Kidney (tissue), 14 donors: ENCODE measurements around the gene ZNF236. TPM values are rescaled to one million over a fixed set of nuclear protein-coding genes. Genes with fewer than 3 reads are reported as not detected.

Source experiments
- DNase-seq, 5 donors: peaks; one replicate each; pipeline ENCODE4 v3.0.0-alpha.2; 2013 to 2020
- FAIRE-seq: peaks from 2 replicates; lab custom pipeline; 2012; peaks lifted over from hg19 to GRCh38; lab: Jason Lieb, UNC
- H3K27ac ChIP-seq, 2 donors: one replicate each; pipeline ENCODE4 v1.7.0; 2013; ENCODE audit warnings: low read depth in 2 of 2, low read length in 2 of 2, inconsistent platforms in 1 of 2
- H3K27me3 ChIP-seq: one replicate; pipeline ENCODE4 v1.7.1; 2013; ENCODE audit warnings: low read length, inconsistent platforms; ENCODE audit not compliant: control insufficient read depth, insufficient read depth
- H3K36me3 ChIP-seq, 3 donors: one replicate each; pipeline versions ENCODE4 v1.7.0 to v1.7.1; 2013; ENCODE audit warnings: low read length in 3 of 3, control low read depth in 1 of 3, inconsistent platforms in 1 of 3; ENCODE audit not compliant: insufficient read depth in 3 of 3, control insufficient read depth in 2 of 3
- H3K4me1 ChIP-seq, 3 donors: one replicate each; pipeline versions ENCODE4 v1.7.0 to v1.7.1; 2013; ENCODE audit warnings: low read length in 3 of 3, inconsistent platforms in 1 of 3, low read depth in 1 of 3; ENCODE audit not compliant: control insufficient read depth in 2 of 3, insufficient read depth in 2 of 3
- H3K4me3 ChIP-seq, 3 donors: one replicate each; pipeline versions ENCODE4 v1.7.0 to v1.8.1; 2013; ENCODE audit warnings: low read length in 3 of 3, control low read depth in 1 of 3, inconsistent platforms in 1 of 3
- H3K9ac ChIP-seq, 3 donors: one replicate each; pipeline versions ENCODE4 v1.7.0 to v1.7.1; 2013; ENCODE audit warnings: low read length in 3 of 3, control low read depth in 1 of 3, inconsistent platforms in 1 of 3
- H3K9me3 ChIP-seq, 3 donors: one replicate each; pipeline versions ENCODE4 v1.7.0 to v1.7.1; 2013; ENCODE audit warnings: low read length in 3 of 3, control low read depth in 1 of 3, inconsistent platforms in 1 of 3; ENCODE audit not compliant: control insufficient read depth in 2 of 3, insufficient read depth in 1 of 3
- intact Hi-C: fragments of 100-400 bp; cut with DNase I; formaldehyde crosslinking; loops from one replicate; pipeline ENCODE4 v1.11.1; 2022
- polyA plus RNA-seq: library from polyadenylated mRNA; stranded (reverse); fragments of 350-450 nt; fragmentation: Illumina TruSeq; extraction: RNeasy Lipid Tissue Mini Kit (QIAGEN cat#74804); gene quantifications from one replicate; pipeline ENCODE4 v1.2.3, GENCODE V29; 2014; ENCODE audit warnings: low read depth, low replicate concordance; ENCODE audit not compliant: insufficient read depth
- total RNA-seq: library from RNA; stranded (reverse); fragmentation: NEBNext Ultra II Directional; extraction: Animal tissue kit (Norgen Biotek cat#: 25700); gene quantifications from one replicate; pipeline ENCODE4 v1.2.1, GENCODE V29; 2021
- TF ChIP-seq, protein P1 (sequence below): IDR thresholded peaks from 3 replicates; pipeline ENCODE4 v1.5.1; 2012; ENCODE audit warnings: mild to moderate bottlenecking, moderate library complexity, borderline replicate concordance; ENCODE audit not compliant: insufficient read depth; ENCODE audit errors: extremely low read depth
- donor health status: control.
- donor health status: control.
- donor health status: control.
- donor health status: control.
- donor health status: control.
- donor health status: DM: yes; HTN: yes; CAD: no.
- donor health status: Normal renal cell carcinoma (clear cell type).

Gene ZNF236
- total and polyA plus RNA-seq, 2 donors from 2014 or later: 1.1 to 18.6 TPM

- no peaks in the 10 kb centered on the region for H3K36me3 ChIP-seq
- FAIRE-seq (no peak), DNase-seq (no peak)
- H3K4me3 ChIP-seq: no peak overlapping the region
- peaks cover 0 to 4% (median 0%) of the 10 kb centered on the region in 3 donors for H3K4me1 ChIP-seq
- no peaks in the 10 kb centered on the region for H3K27me3 ChIP-seq
- no peaks in the 10 kb centered on the region for H3K9me3 ChIP-seq
- TF ChIP-seq, protein P1, sequence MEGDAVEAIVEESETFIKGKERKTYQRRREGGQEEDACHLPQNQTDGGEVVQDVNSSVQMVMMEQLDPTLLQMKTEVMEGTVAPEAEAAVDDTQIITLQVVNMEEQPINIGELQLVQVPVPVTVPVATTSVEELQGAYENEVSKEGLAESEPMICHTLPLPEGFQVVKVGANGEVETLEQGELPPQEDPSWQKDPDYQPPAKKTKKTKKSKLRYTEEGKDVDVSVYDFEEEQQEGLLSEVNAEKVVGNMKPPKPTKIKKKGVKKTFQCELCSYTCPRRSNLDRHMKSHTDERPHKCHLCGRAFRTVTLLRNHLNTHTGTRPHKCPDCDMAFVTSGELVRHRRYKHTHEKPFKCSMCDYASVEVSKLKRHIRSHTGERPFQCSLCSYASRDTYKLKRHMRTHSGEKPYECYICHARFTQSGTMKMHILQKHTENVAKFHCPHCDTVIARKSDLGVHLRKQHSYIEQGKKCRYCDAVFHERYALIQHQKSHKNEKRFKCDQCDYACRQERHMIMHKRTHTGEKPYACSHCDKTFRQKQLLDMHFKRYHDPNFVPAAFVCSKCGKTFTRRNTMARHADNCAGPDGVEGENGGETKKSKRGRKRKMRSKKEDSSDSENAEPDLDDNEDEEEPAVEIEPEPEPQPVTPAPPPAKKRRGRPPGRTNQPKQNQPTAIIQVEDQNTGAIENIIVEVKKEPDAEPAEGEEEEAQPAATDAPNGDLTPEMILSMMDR: no peak
- H3K9ac ChIP-seq: no peak overlapping the region
- H3K27ac ChIP-seq: no peak overlapping the region
- intact Hi-C loops: no loop called here
These were observed 13.0 kb downstream of the ZNF236 start for GRCh38 chr18:76835380-76835779.

GRCh38 chr18:76837071-76837470 is 14.7 kb downstream of the ZNF236 start:
- TF ChIP-seq, protein P1: no peak
- Histone ChIP-seq H3K36me3 (no peaks in the 10 kb centered on the region), H3K27ac (no peak overlapping the region), H3K9ac (no peak overlapping the region), H3K27me3 (no peaks in the 10 kb centered on the region), H3K4me1 (peaks cover 0 to 4% (median 0%) of the 10 kb centered on the region in 3 donors), H3K9me3 (no peaks in the 10 kb centered on the region), H3K4me3 (no peak overlapping the region)
- FAIRE-seq: no peak
- intact Hi-C loops: no loop called here
- DNase-seq: peak in 1 of 5 donors; percentile 37

GRCh38 chr18:76838182-76838581 is 15.8 kb downstream of the ZNF236 start:
- no peaks in the 10 kb centered on the region for H3K36me3 ChIP-seq
- TF ChIP-seq, protein P1: no peak
- no peak for FAIRE-seq
- no peak for DNase-seq
- H3K4me3 ChIP-seq: no peak overlapping the region
- H3K27ac ChIP-seq: no peak overlapping the region
- intact Hi-C loops: no loop called here
- H3K9ac ChIP-seq: no peak overlapping the region
- no peaks in the 10 kb centered on the region for H3K9me3 ChIP-seq
- peaks cover 0 to 4% (median 0%) of the 10 kb centered on the region in 3 donors for H3K4me1 ChIP-seq
- no peaks in the 10 kb centered on the region for H3K27me3 ChIP-seq
